K562 (cell line): ENCODE measurements around the gene CCNL1. TPM values are rescaled to one million over a fixed set of nuclear protein-coding genes. Genes with fewer than 3 reads are reported as not detected.
A peak's percentile ranks its signal among the peaks of the same experiment; 100 is the strongest.

Experiments
- ATAC-seq: fragments of 200-7000 bp; cut with Tn5 transposase; 3 replicates; pipeline ENCODE4 v1.9.1; 2020; ENCODE audit warnings: moderate library complexity
- BruUV-seq: library from RNA; stranded (reverse); fragments of 400-500 nt; replicated peaks from 2 replicates; lab custom pipeline; 2021; lab: Mats Ljungman, UMichigan
- CTCF ChIA-PET: fragments of 300-600 bp; formaldehyde crosslinking; extraction: SDS; loops from one replicate; lab custom pipeline; 2021; ENCODE audit warnings: low intra/inter-chr PET ratio; lab: Yijun Ruan, JAX
- POLR2A ChIA-PET: fragments of 300-600, 350-650 bp; sonication (Branson Sonifier 250); formaldehyde crosslinking; extraction: SDS; loops from one replicate; lab custom pipeline; 2021; ENCODE audit warnings: antibody characterized with exemption, inconsistent platforms; lab: Yijun Ruan, JAX
- DNase-seq, 4 experiments: peaks; one replicate each; pipeline versions ENCODE4 v3.0.0 to v3.0.0-alpha.2; 2011 to 2018; ENCODE audit warnings: low spot score in 3 of 4, mixed read lengths in 3 of 4; ENCODE audit errors: extremely low read depth in 1 of 4
- FAIRE-seq: peaks from 2 replicates; lab custom pipeline; 2011; peaks lifted over from hg19 to GRCh38; lab: Jason Lieb, UNC
- H2AFZ ChIP-seq: 2 replicates; pipeline ENCODE4 v1.6.0; 2011; ENCODE audit warnings: low read depth, low read length, control low read depth, inconsistent platforms
- H3K27ac ChIP-seq: fragments of 200-600 bp; 3 replicates; pipeline ENCODE4 v1.8.0; 2011; ENCODE audit warnings: low read depth, mild to moderate bottlenecking, control low read depth, inconsistent platforms, low read length, moderate library complexity, mixed read lengths; ENCODE audit errors: extremely low read depth
- H3K27me3 ChIP-seq, 2 experiments: fragments of 300-600 bp in 1 of 2; 2 replicates in 1 of 2; 3 replicates in 1 of 2; pipeline versions ENCODE4 v1.6.0 to v1.8.0; 2011; ENCODE audit warnings: inconsistent platforms in 2 of 2, low read length in 2 of 2, mild to moderate bottlenecking in 1 of 2, mixed read lengths in 1 of 2, moderate library complexity in 1 of 2; ENCODE audit not compliant: control insufficient read depth in 2 of 2, insufficient read depth in 2 of 2
- H3K36me3 ChIP-seq: fragments of 300-600 bp; 3 replicates; pipeline ENCODE4 v1.8.0; 2011; ENCODE audit warnings: mild to moderate bottlenecking, low read length, inconsistent platforms; ENCODE audit not compliant: control insufficient read depth, insufficient read depth
- H3K4me1 ChIP-seq, 2 experiments: fragments of 200-600 bp in 1 of 2; replicated peaks in 1 of 2; 2 replicates in 1 of 2; 3 replicates in 1 of 2; pipeline versions ENCODE4 v1.5.1 to v1.8.0; 2011; ENCODE audit warnings: inconsistent platforms in 2 of 2, low read length in 2 of 2, mild to moderate bottlenecking in 1 of 2, mixed read lengths in 1 of 2, moderate library complexity in 1 of 2; ENCODE audit not compliant: control insufficient read depth in 2 of 2, insufficient read depth in 2 of 2
- H3K4me2 ChIP-seq: 2 replicates; pipeline ENCODE4 v1.6.1; 2011; ENCODE audit warnings: low read length, control low read depth, inconsistent platforms, mixed read lengths; ENCODE audit not compliant: insufficient read depth
- H3K4me3 ChIP-seq: fragments of 200-600 bp; sonication (generic), shearing (Covaris generic); 2 replicates; pipeline ENCODE4 v1.5.1; 2016; ENCODE audit warnings: control low read depth, inconsistent platforms
- H3K79me2 ChIP-seq: fragments of 200-600 bp; 3 replicates; pipeline ENCODE4 v1.8.0; 2011; ENCODE audit warnings: low read length, inconsistent platforms; ENCODE audit not compliant: control insufficient read depth, insufficient read depth
- H3K9ac ChIP-seq, 2 experiments: 2 replicates each; pipeline versions ENCODE4 v1.6.0 to v1.6.1; 2011; ENCODE audit warnings: low read depth in 2 of 2, low read length in 2 of 2, control low read depth in 1 of 2, inconsistent platforms in 1 of 2, mild to moderate bottlenecking in 1 of 2, mixed read lengths in 1 of 2; ENCODE audit not compliant: insufficient read depth in 1 of 2
- H3K9me1 ChIP-seq: one replicate; pipeline ENCODE4 v1.6.0; 2011; ENCODE audit warnings: inconsistent platforms, mild to moderate bottlenecking, low read length, moderate library complexity; ENCODE audit not compliant: control insufficient read depth, insufficient read depth
- H3K9me3 ChIP-seq: replicated peaks from 2 replicates; pipeline ENCODE4 v1.5.1; 2011; ENCODE audit warnings: low read depth, low read length, inconsistent platforms; ENCODE audit not compliant: control insufficient read depth, insufficient read depth
- H4K20me1 ChIP-seq: replicated peaks from 2 replicates; pipeline ENCODE4 v1.6.1; 2011; ENCODE audit warnings: low read length, inconsistent platforms, mixed read lengths; ENCODE audit not compliant: control insufficient read depth, insufficient read depth
- CEBPB ChIP-seq: fragments of 450-650 bp; IDR thresholded peaks from 2 replicates; pipeline ENCODE4 v1.6.1; 2016; ENCODE audit warnings: missing genetic modification characterization, missing compliant biosample characterization
- CEBPG ChIP-seq, 3 experiments: fragments of 200-800 bp in 1 of 3; sonication (Bioruptor generic) in 1 of 3; sonication (generic) in 1 of 3; formaldehyde crosslinking in 1 of 3; IDR thresholded peaks in 2 of 3; conservative IDR thresholded peaks in 1 of 3; 2 replicates each; pipeline versions ENCODE4 v1.6.1 to v1.8.0; 2016 to 2022; ENCODE audit warnings: missing compliant biosample characterization in 2 of 3, missing genetic modification characterization in 2 of 3, mild to moderate bottlenecking in 1 of 3, missing genetic modification reagents in 1 of 3
- CSDE1 ChIP-seq, 2 experiments: fragments of 450-650 bp; IDR thresholded peaks; 2 replicates each; pipeline ENCODE4 v1.6.1; 2016; ENCODE audit warnings: mild to moderate bottlenecking in 1 of 2
- FOSL1 ChIP-seq: fragments of 200-800 bp; sonication (Bioruptor generic); conservative IDR thresholded peaks from 2 replicates; pipeline ENCODE4 v1.6.1; 2016; ENCODE audit warnings: missing genetic modification characterization, missing compliant biosample characterization
- FOXO4 ChIP-seq: fragments of 450-650 bp; formaldehyde crosslinking; IDR thresholded peaks from 2 replicates; pipeline ENCODE4 v1.4.0; 2020; ENCODE audit warnings: mild to moderate bottlenecking, moderate library complexity
- MBD2 ChIP-seq: sonication (generic); IDR thresholded peaks from 2 replicates; pipeline ENCODE4 v1.6.1; 2016; ENCODE audit warnings: low read depth, borderline replicate concordance
- MYBL2 ChIP-seq, 2 experiments: fragments of 450-650 bp in 1 of 2; sonication (generic) in 1 of 2; formaldehyde crosslinking in 1 of 2; IDR thresholded peaks; 2 replicates each; pipeline versions ENCODE4 v1.6.1 to v1.8.1; 2017 to 2022; ENCODE audit warnings: borderline replicate concordance in 1 of 2, inconsistent platforms in 1 of 2, low read depth in 1 of 2, mild to moderate bottlenecking in 1 of 2, missing genetic modification reagents in 1 of 2, moderate library complexity in 1 of 2
- NCOA1 ChIP-seq: fragments of 450-650 bp; IDR thresholded peaks from 2 replicates; pipeline ENCODE4 v1.6.1; 2016; ENCODE audit warnings: low read depth
- OTX1 ChIP-seq: fragments of 450-650 bp; formaldehyde crosslinking; IDR thresholded peaks from 2 replicates; pipeline ENCODE4 v1.4.0; 2022; ENCODE audit warnings: mild to moderate bottlenecking
- POLR2G ChIP-seq: fragments of 200-400 bp; formaldehyde crosslinking; IDR thresholded peaks from 2 replicates; pipeline ENCODE4 v1.6.1; 2017; ENCODE audit warnings: low read depth, mild to moderate bottlenecking, antibody characterized with exemption, low read length, moderate library complexity
- RBFOX2 ChIP-seq: fragments of 200-400 bp; formaldehyde crosslinking; IDR thresholded peaks from 2 replicates; pipeline ENCODE4 v1.6.1; 2017; ENCODE audit warnings: low read depth, mild to moderate bottlenecking, low read length, moderate library complexity
- RBM39 ChIP-seq: fragments of 200-400 bp; formaldehyde crosslinking; optimal IDR thresholded peaks from 2 replicates; pipeline ENCODE3; 2018; ENCODE audit warnings: low read depth, low read length
- RUNX1 ChIP-seq: sonication (generic); IDR thresholded peaks from 2 replicates; pipeline ENCODE4 v1.6.1; 2016; ENCODE audit warnings: antibody characterized with exemption, low read depth
- SIRT6 ChIP-seq: IDR thresholded peaks from one replicate; pipeline ENCODE4 v1.6.1; 2012; ENCODE audit warnings: low read depth, mild to moderate bottlenecking, control low read depth, inconsistent platforms, low read length, moderate library complexity
- XRCC5 ChIP-seq: fragments of 200-400 bp; formaldehyde crosslinking; IDR thresholded peaks from 2 replicates; pipeline ENCODE4 v1.6.1; 2017; ENCODE audit warnings: low read depth, mild to moderate bottlenecking, low read length
- ZBTB1 ChIP-seq: sonication (generic); formaldehyde crosslinking; IDR thresholded peaks from 2 replicates; pipeline ENCODE4 v1.8.1; 2023; ENCODE audit warnings: missing genetic modification reagents, low read depth, mild to moderate bottlenecking, borderline replicate concordance
- ZNF316 ChIP-seq: fragments of 450-650 bp; IDR thresholded peaks from 2 replicates; pipeline ENCODE4 v1.6.1; 2016
- WGBS: fragments of 100-300 bp; shearing (Covaris generic); methylation state at CpG from one replicate; pipeline ENCODE4 v1.1.6; 2016; ENCODE audit warnings: low coverage, mixed read lengths; ENCODE audit not compliant: insufficient coverage; ENCODE audit errors: missing lambda C conversion rate; 5-methylcytosine and 5-hydroxymethylcytosine counted together
- in situ Hi-C: fragments of 300-500 bp; cut with MboI; formaldehyde crosslinking; loops from 4 replicates; pipeline ENCODE4 v1.15.0; 2018; ENCODE audit warnings: inconsistent platforms, mixed read lengths
- intact Hi-C: fragments of 100-400 bp; cut with micrococcal nuclease; formaldehyde crosslinking; loops from 2 replicates; pipeline ENCODE4 v1.14.2; 2022
- polyA plus RNA-seq, 8 experiments: library from polyadenylated mRNA; depleted of rRNA in 4 of 8; stranded (reverse) in 5 of 8; unstranded in 3 of 8; fragments of >200 nt; fragmentation: Nextera tagmentation in 2 of 8; fragmentation: Illumina TruSeq in 1 of 8; extraction: Ambion mirVana in 2 of 8; extraction: Trizol in 1 of 8; gene quantifications; 2 replicates each; pipeline versions ENCODE4 v1.2.1 to v1.2.3, GENCODE V29; 2011 to 2014; ENCODE audit warnings: inconsistent platforms in 1 of 8, missing spikeins in 1 of 8
- total RNA-seq, 7 experiments: library from RNA; depleted of rRNA in 6 of 7; stranded (reverse); fragments of >200 nt in 6 of 7; fragmentation: Illumina TruSeq in 2 of 7; extraction: Trizol in 2 of 7; gene quantifications; 2 replicates each; pipeline versions ENCODE4 v1.2.1 to v1.2.3, GENCODE V29; 2011 to 2021; ENCODE audit warnings: low replicate concordance in 1 of 7
- TF ChIP-seq, protein P1 (sequence below): fragments of 450-650 bp; formaldehyde crosslinking; IDR thresholded peaks from 2 replicates; pipeline ENCODE4 v1.4.0; 2020; ENCODE audit warnings: mild to moderate bottlenecking
- TF ChIP-seq, protein P2 (sequence below), 2 experiments: fragments of 450-650 bp in 1 of 2; sonication (generic) in 1 of 2; formaldehyde crosslinking; conservative IDR thresholded peaks; 2 replicates each; pipeline versions ENCODE4 v1.4.0 to v1.8.1; 2020 to 2022; ENCODE audit warnings: mild to moderate bottlenecking in 1 of 2, missing genetic modification reagents in 1 of 2

Gene CCNL1
- total and polyA plus RNA-seq, 9 of the 15 experiments (the other 6 are each of a cell fraction or from before 2014, with no cell fraction given): 16.1 to 186 (median 132) TPM

DNA sequence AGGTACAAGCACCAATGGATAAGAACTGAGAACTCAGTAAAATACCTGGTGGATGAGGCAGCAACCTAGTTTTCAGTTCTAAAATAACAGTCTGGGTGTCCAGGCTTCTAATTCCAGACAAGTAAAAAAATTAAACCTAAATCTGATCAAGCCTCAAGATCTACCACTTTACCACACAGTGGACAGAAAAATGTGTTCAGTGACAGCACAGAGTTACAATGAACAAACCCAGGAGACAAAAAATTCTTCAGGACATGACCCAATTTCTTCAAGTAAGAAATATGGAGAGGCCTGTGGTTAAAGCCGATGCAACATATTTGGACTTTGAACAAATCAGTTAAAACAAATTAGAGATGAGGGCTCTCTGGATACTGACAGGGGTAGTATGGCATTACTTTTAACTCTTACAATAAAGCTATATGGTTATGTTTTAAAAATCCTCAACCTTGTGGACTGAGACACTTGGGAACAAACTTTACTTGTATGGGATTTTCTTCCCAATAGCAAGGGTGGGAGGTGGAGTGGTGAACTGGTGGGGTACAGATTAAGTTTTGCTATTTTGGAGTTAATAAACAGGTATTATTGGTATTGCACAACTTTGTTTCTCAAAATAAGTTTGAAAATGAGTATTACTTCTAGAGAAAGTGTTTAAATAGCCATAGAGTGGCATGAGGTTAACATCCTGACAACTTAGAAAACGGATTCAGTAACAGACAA lies 14.2 kb downstream of the CCNL1 start:
- Histone ChIP-seq H4K20me1 (no peaks in the 10 kb centered on the region), H3K4me2 (no peak overlapping the region), H3K9ac (no peak overlapping the region), H3K9me3 (no peaks in the 10 kb centered on the region), H3K9me1 (no peaks in the 10 kb centered on the region), H3K27me3 (no peaks in the 10 kb centered on the region), H2AFZ (no peak overlapping the region), H3K4me1 (no peaks in the 10 kb centered on the region), H3K4me3 (no peak overlapping the region), H3K27ac (no peak overlapping the region; the same call in 2 of the 3 replicates), H3K79me2 (no peaks in the 10 kb centered on the region; the same call in 2 of the 3 replicates), H3K36me3 (peaks cover 71% of the 10 kb centered on the region)
- DNase-seq (no peak), FAIRE-seq (no peak), ATAC-seq (peak; percentile 18)
- ChIA-PET POLR2A (interaction anchor here (0.6 to 5.5 kb wide), 5 partner anchors 9 to 360 kb away, joined by 3 to 38 read pairs (median 6); partner anchors contain the start of gene CCNL1), CTCF (no interaction called here)
- intact Hi-C loops: no loop called here
- in situ Hi-C loops: loop anchor here (25.0 kb wide), 1 partner anchor 608 kb away; no protein-coding TSS in a partner anchor
- WGBS: 63% methylated on average over 2 of the region's 2 CpGs
- BruUV-seq: no TSS peak
- TF ChIP-seq NCOA1 (no peak), XRCC5 (no peak), CEBPB (tag) (peak; percentile 83), ZNF316 (no peak), POLR2G (0 out of 2 replicates have a peak, but pooled peaks have one; percentile 32), RBFOX2 (peak; percentile 44; the same call in 1 of the 2 replicates), CEBPG (CRISPR knock-in tag; IDR thresholded peaks at IDR 0.05) (no peak), CEBPG (tag; conservative IDR thresholded peaks at IDR 0.05 in 1 of 2, IDR thresholded peaks at IDR 0.05 in 1 of 2) (peak; percentile 69 to 73), ZBTB1 (CRISPR knock-in tag) (no peak), RBM39 (no peak), CSDE1 (IDR thresholded peaks at IDR 0.05) (no peak), SIRT6 (no peak), OTX1 (no peak), RUNX1 (no peak), MBD2 (no peak), FOXO4 (CRISPR knock-in tag) (no peak), FOSL1 (tag) (no peak), MYBL2 (IDR thresholded peaks at IDR 0.05; ENCODE audit: low read depth) (no peak), MYBL2 (CRISPR knock-in tag; IDR thresholded peaks at IDR 0.05; ENCODE audit: borderline replicate concordance) (no peak)
- TF ChIP-seq, protein P1, sequence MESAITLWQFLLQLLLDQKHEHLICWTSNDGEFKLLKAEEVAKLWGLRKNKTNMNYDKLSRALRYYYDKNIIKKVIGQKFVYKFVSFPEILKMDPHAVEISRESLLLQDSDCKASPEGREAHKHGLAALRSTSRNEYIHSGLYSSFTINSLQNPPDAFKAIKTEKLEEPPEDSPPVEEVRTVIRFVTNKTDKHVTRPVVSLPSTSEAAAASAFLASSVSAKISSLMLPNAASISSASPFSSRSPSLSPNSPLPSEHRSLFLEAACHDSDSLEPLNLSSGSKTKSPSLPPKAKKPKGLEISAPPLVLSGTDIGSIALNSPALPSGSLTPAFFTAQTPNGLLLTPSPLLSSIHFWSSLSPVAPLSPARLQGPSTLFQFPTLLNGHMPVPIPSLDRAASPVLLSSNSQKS (CRISPR knock-in tag): no peak
- TF ChIP-seq, protein P2, sequence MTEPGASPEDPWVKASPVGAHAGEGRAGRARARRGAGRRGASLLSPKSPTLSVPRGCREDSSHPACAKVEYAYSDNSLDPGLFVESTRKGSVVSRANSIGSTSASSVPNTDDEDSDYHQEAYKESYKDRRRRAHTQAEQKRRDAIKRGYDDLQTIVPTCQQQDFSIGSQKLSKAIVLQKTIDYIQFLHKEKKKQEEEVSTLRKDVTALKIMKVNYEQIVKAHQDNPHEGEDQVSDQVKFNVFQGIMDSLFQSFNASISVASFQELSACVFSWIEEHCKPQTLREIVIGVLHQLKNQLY (CRISPR knock-in tag; conservative IDR thresholded peaks at IDR 0.05): no peak
